ENCODE data around the gene TLCD3B.

The TLCD3B gene

DNA sequence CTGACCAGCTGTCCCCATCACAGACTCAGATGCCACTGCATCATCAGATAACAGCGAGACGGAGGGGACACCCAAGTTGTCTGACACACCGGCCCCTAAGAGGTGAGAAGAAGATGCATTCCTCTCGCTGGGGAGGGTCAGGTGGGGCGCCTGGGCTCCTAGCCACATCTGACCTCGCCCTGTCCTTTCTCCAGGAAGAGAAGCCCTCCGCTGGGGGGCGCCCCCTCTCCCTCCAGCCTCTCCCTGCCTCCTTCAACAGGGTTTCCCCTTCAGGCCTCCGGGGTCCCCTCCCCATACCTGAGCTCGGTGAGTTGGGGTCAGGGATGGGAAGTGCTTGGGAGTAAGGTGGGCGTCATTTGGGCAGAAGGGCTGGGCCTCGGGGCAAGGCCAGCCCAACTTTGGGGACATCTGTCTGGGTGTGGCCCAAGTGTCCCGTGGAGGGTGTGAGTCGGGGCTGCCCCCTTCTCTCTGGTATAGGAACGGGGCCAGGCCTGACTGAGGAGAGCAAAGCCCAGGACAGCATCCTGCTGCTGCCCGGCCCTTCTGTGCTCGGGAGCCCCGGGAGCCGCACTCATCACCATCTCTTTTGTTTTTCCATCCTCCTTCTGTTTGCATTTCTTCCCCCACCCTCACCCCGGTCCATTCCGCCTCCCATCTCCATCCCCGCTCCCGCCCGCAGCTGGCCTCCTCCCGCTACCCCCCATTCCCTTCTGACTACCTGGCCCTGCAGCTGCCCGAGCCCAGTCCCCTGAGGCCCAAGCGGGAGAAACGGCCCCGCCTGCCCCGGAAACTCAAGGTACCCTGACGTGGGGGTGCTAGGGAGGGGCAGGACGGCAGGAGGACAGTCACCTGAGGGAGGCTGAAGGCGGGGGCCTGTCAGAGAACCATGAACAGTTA lies 30.1 kb downstream of the TLCD3B start:
- Histone ChIP-seq H3K9me2 (replicated peaks; ENCODE audit: control insufficient read depth, low read length) (no peaks in the 10 kb centered on the region), H3K36me3 (ENCODE audit: control insufficient read depth, low read length) (peaks cover 67% of the 10 kb centered on the region), H3K4me1 (ENCODE audit: control insufficient read depth, low read length) (peaks cover 11% of the 10 kb centered on the region), H3K4me2 (ENCODE audit: low read length) (no peak overlapping the region), H3K27me3 (ENCODE audit: control insufficient read depth, low read length) (no peaks in the 10 kb centered on the region), H3K79me2 (ENCODE audit: control insufficient read depth, low read length) (peaks cover 23% of the 10 kb centered on the region), H3K4me3 (ENCODE audit: low read length) (no peak overlapping the region), H3K27ac (ENCODE audit: low read depth, low read length) (no peak overlapping the region), H4K20me1 (ENCODE audit: control insufficient read depth, insufficient read depth, low read depth, low read length) (no peaks in the 10 kb centered on the region), H3F3A (ENCODE audit: control insufficient read depth, insufficient read depth) (no peaks in the 10 kb centered on the region; the same call in 1 of the 2 replicates), H3K9me3 (ENCODE audit: control insufficient read depth, insufficient read depth, low read length) (no peaks in the 10 kb centered on the region)
- no peak for TF ChIP-seq CTCF (IDR thresholded peaks at IDR 0.05; ENCODE audit: low read depth, low read length, poor library complexity, severe bottlenecking)
- no peak for TF ChIP-seq EZH2phosphoT487 (IDR thresholded peaks at IDR 0.05; ENCODE audit: borderline replicate concordance, low read length)

DNA sequence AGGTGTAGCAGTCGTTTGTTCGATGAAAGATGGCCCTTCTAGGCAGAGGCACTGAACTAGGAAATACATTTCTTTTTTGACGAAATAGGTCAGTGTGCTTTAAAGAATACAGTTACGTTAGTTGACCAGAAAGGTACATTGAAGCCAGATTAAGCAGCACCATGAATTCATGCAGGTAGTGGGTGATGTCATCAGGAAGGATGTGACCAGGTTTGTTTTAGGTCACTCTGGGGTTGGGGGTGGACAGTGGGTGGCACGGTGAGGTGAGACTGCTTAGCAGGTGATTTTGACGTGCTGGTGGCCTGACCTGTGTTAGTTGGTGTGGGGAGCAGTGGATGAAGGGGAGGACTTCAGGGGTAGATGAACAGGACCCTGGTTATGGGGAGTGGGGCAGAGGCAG lies 31.5 kb downstream of the TLCD3B start:
- TF ChIP-seq EZH2phosphoT487 (IDR thresholded peaks at IDR 0.05; ENCODE audit: borderline replicate concordance, low read length) = no peak
- TF ChIP-seq CTCF (IDR thresholded peaks at IDR 0.05; ENCODE audit: low read depth, low read length, poor library complexity, severe bottlenecking) = no peak
- no peak overlapping the region for H3K4me2 ChIP-seq (ENCODE audit: low read length)
- peaks cover 23% of the 10 kb centered on the region for H3K4me1 ChIP-seq (ENCODE audit: control insufficient read depth, low read length)
- peaks cover 71% of the 10 kb centered on the region for H3K36me3 ChIP-seq (ENCODE audit: control insufficient read depth, low read length)
- no peaks in the 10 kb centered on the region for H4K20me1 ChIP-seq (ENCODE audit: control insufficient read depth, insufficient read depth, low read depth, low read length)
- no peaks in the 10 kb centered on the region for H3K9me3 ChIP-seq (ENCODE audit: control insufficient read depth, insufficient read depth, low read length)
- peaks cover 7% of the 10 kb centered on the region for H3F3A ChIP-seq (ENCODE audit: control insufficient read depth, insufficient read depth)
- no peak overlapping the region for H3K27ac ChIP-seq (ENCODE audit: low read depth, low read length)
- H3K27me3 ChIP-seq (ENCODE audit: control insufficient read depth, low read length) = no peaks in the 10 kb centered on the region
- no peak overlapping the region for H3K4me3 ChIP-seq (ENCODE audit: low read length)
- H3K9me2 ChIP-seq (replicated peaks; ENCODE audit: control insufficient read depth, low read length) = no peaks in the 10 kb centered on the region
- peaks cover 30% of the 10 kb centered on the region for H3K79me2 ChIP-seq (ENCODE audit: control insufficient read depth, low read length)

- peaks cover 36% of the 10 kb centered on the region for H3K4me1 ChIP-seq (ENCODE audit: control insufficient read depth, low read length)
Observed at GRCh38 chr16:29996766-29997250, 34.3 kb downstream of the TLCD3B start.

More at GRCh38 chr16:29996766-29997250, 34.3 kb downstream of the TLCD3B start:
- H3K4me3 ChIP-seq (ENCODE audit: low read length) = peak overlapping the region; percentile 89
- peak overlapping the region; percentile 97 for H3K27ac ChIP-seq (ENCODE audit: low read depth, low read length)
- H3K36me3 ChIP-seq (ENCODE audit: control insufficient read depth, low read length) = peaks cover 85% of the 10 kb centered on the region
- H3K79me2 ChIP-seq (ENCODE audit: control insufficient read depth, low read length) = peaks cover 38% of the 10 kb centered on the region
- no peak for TF ChIP-seq EZH2phosphoT487 (IDR thresholded peaks at IDR 0.05; ENCODE audit: borderline replicate concordance, low read length)
- no peak for TF ChIP-seq CTCF (IDR thresholded peaks at IDR 0.05; ENCODE audit: low read depth, low read length, poor library complexity, severe bottlenecking)
- H3K4me2 ChIP-seq (ENCODE audit: low read length) = peak overlapping the region; percentile 100
- no peaks in the 10 kb centered on the region for H3K9me2 ChIP-seq (replicated peaks; ENCODE audit: control insufficient read depth, low read length)
- H4K20me1 ChIP-seq (ENCODE audit: control insufficient read depth, insufficient read depth, low read depth, low read length) = no peaks in the 10 kb centered on the region
- H3F3A ChIP-seq (ENCODE audit: control insufficient read depth, insufficient read depth) = peaks cover 14% of the 10 kb centered on the region
- H3K27me3 ChIP-seq (ENCODE audit: control insufficient read depth, low read length) = no peaks in the 10 kb centered on the region
- H3K9me3 ChIP-seq (ENCODE audit: control insufficient read depth, insufficient read depth, low read length) = no peaks in the 10 kb centered on the region
